ENCODE results near the gene PICALM. TPM values are rescaled to one million over a fixed set of nuclear protein-coding genes. Genes with fewer than 3 reads are reported as not detected.

Gene PICALM
- total RNA-seq, 2 donors from 2014 or later = 395 to 488 TPM

- Histone ChIP-seq H3K4me3 (no peak overlapping the region), H3K36me3 (no peaks in the 10 kb centered on the region), H3K9me3 (no peaks in the 10 kb centered on the region), H3K27me3 (replicated peaks; ENCODE audit: insufficient read depth) (no peaks in the 10 kb centered on the region), H3K27ac (no peak overlapping the region), H3K4me1 (ENCODE audit: control insufficient read depth in 1 of 2, low read depth in 2 of 2) (peaks cover 40 to 74% of the 10 kb centered on the region in 2 donors)
- DNase-seq (ENCODE audit: low spot score) = no peak
- no peak for ATAC-seq (ENCODE audit: insufficient number of reproducible peaks, low FRiP score, low read depth)
- TF ChIP-seq CTCF (IDR thresholded peaks at IDR 0.05) = no peak
Observed at GRCh38 chr11:86037743-86038142, 31.1 kb downstream of the PICALM start.

- TF ChIP-seq CTCF (IDR thresholded peaks at IDR 0.05) = no peak
- Histone ChIP-seq H3K4me3 (no peak overlapping the region), H3K36me3 (no peaks in the 10 kb centered on the region), H3K27ac (no peak overlapping the region), H3K4me1 (ENCODE audit: control insufficient read depth in 1 of 2, low read depth in 2 of 2) (peaks cover 27 to 68% of the 10 kb centered on the region in 2 donors), H3K27me3 (replicated peaks; ENCODE audit: insufficient read depth) (no peaks in the 10 kb centered on the region), H3K9me3 (no peaks in the 10 kb centered on the region)
- ATAC-seq (ENCODE audit: insufficient number of reproducible peaks, low FRiP score, low read depth) (no peak), DNase-seq (ENCODE audit: low spot score) (no peak)
Observed at GRCh38 chr11:86035920-86036319, 33.0 kb downstream of the PICALM start.

DNA sequence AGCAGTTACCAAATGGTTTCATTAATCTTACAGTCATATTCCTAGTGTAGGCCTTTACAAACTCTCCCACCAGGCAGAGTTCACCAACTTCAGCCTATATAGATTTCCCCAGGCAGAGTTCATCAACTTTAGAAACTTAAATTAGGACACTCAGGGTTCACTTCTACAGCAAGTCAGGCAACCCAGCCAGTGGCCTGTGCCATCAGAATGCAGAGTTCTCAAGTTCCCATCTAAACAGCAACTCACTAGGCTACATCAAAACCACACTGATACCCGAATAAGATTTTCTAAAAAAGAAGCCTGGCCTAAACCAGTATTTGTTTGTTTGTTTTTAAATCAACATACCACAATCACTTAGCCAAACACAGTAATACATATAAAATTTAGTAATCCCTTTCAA lies 33.7 kb downstream of the PICALM start:
- DNase-seq (ENCODE audit: low spot score) = no peak
- H3K9me3 ChIP-seq = no peaks in the 10 kb centered on the region
- ATAC-seq (ENCODE audit: insufficient number of reproducible peaks, low FRiP score, low read depth) = no peak
- no peak for TF ChIP-seq CTCF (IDR thresholded peaks at IDR 0.05)
- no peak overlapping the region for H3K27ac ChIP-seq
- H3K27me3 ChIP-seq (replicated peaks; ENCODE audit: insufficient read depth) = no peaks in the 10 kb centered on the region
- H3K4me3 ChIP-seq = no peak overlapping the region
- H3K36me3 ChIP-seq = no peaks in the 10 kb centered on the region
- H3K4me1 ChIP-seq (ENCODE audit: control insufficient read depth in 1 of 2, low read depth in 2 of 2) = peaks cover 27 to 63% of the 10 kb centered on the region in 2 donors

GRCh38 chr11:86034710-86035109 lies 34.2 kb downstream of the PICALM start:
- Histone ChIP-seq H3K27ac (no peak overlapping the region), H3K4me3 (no peak overlapping the region), H3K36me3 (no peaks in the 10 kb centered on the region), H3K27me3 (replicated peaks; ENCODE audit: insufficient read depth) (no peaks in the 10 kb centered on the region), H3K9me3 (no peaks in the 10 kb centered on the region), H3K4me1 (ENCODE audit: control insufficient read depth in 1 of 2, low read depth in 2 of 2) (peaks cover 27 to 62% of the 10 kb centered on the region in 2 donors)
- DNase-seq (ENCODE audit: low spot score) (no peak), ATAC-seq (ENCODE audit: insufficient number of reproducible peaks, low FRiP score, low read depth) (no peak)
- no peak for TF ChIP-seq CTCF (IDR thresholded peaks at IDR 0.05)

DNA sequence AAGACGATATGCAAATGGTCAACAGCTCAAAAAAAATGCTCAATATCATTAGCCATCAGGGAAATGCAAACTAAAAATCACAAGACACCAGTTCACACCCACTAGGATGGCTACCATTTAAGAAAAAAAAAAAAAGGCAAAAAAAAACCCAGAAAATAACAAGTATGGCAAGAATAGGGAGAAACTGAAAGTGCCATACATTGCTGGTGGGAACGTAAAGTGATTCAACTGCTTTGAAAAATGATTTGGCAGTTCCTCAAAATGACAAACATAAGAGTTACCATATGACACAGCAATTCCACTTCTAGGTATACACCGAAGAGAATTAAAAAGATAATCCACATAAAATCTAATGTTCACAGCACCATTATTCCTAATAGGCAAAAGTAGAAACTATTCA lies 47.5 kb downstream of the PICALM start:
- peaks cover 0 to 3% of the 10 kb centered on the region in 2 donors for H3K4me1 ChIP-seq (ENCODE audit: control insufficient read depth in 1 of 2, low read depth in 2 of 2)
- H3K27ac ChIP-seq = no peak overlapping the region
- no peaks in the 10 kb centered on the region for H3K27me3 ChIP-seq (replicated peaks; ENCODE audit: insufficient read depth)
- H3K36me3 ChIP-seq = peaks cover 31% of the 10 kb centered on the region
- TF ChIP-seq CTCF (IDR thresholded peaks at IDR 0.05) = no peak
- no peaks in the 10 kb centered on the region for H3K9me3 ChIP-seq
- H3K4me3 ChIP-seq = no peak overlapping the region
- DNase-seq (ENCODE audit: low spot score) (no peak), ATAC-seq (ENCODE audit: insufficient number of reproducible peaks, low FRiP score, low read depth) (no peak)

Measured in thoracic aorta (tissue), 2 donors.